Measurements from ENCODE around the gene PRELID1.
"Not testable (repeated sequence)": the region's sequence is repeated elsewhere in the genome, so short reads cannot be mapped to it uniquely, and the experiment has no call there.

The PRELID1 gene

GRCh38 chr5:177303121-177303924, at the start of gene PRELID1, which contains the start of gene RAB24:
TSS of gene PRELID1 (plus strand) at chr5:177303799. CDS start at chr5:177303986, 187 bp downstream.
TSS of gene RAB24 (minus strand) at chr5:177303719. CDS start at chr5:177303288, 431 bp downstream.
- DNase-seq (ENCODE audit: low spot score) (peak; percentile 61), FAIRE-seq (no peak)

- FAIRE-seq, result no peak
- no peak for DNase-seq (ENCODE audit: low spot score)
Measured at GRCh38 chr5:177256296-177256695, 47.3 kb upstream of the PRELID1 start.

- not testable (repeated sequence) for DNase-seq (ENCODE audit: low spot score); FAIRE-seq
Measured at GRCh38 chr5:177258711-177259110, 44.9 kb upstream of the PRELID1 start.

GRCh38 chr5:177260961-177261360, 42.6 kb upstream of the PRELID1 start:
- DNase-seq (ENCODE audit: low spot score) (no peak), FAIRE-seq (no peak)

GRCh38 chr5:177261510-177261909, 42.1 kb upstream of the PRELID1 start:
- FAIRE-seq (no peak), DNase-seq (ENCODE audit: low spot score) (no peak)

- no peak for DNase-seq (ENCODE audit: low spot score)
- FAIRE-seq, result no peak
Measured at GRCh38 chr5:177264178-177264577, 39.4 kb upstream of the PRELID1 start.

- DNase-seq (ENCODE audit: low spot score), result no peak
- FAIRE-seq, result no peak
Measured at GRCh38 chr5:177265395-177265794, 38.2 kb upstream of the PRELID1 start.

GRCh38 chr5:177269232-177269895, 34.2 kb upstream of the PRELID1 start:
- no peak for DNase-seq (ENCODE audit: low spot score)
- FAIRE-seq, result no peak

GRCh38 chr5:177269976-177270375, 33.6 kb upstream of the PRELID1 start:
- FAIRE-seq, result no peak
- DNase-seq (ENCODE audit: low spot score), result no peak

- DNase-seq (ENCODE audit: low spot score), result no peak
- no peak for FAIRE-seq
Measured at GRCh38 chr5:177270653-177271052, 32.9 kb upstream of the PRELID1 start.

- no peak for DNase-seq (ENCODE audit: low spot score)
- no peak for FAIRE-seq
Measured at GRCh38 chr5:177271113-177271512, 32.5 kb upstream of the PRELID1 start.

- DNase-seq (ENCODE audit: low spot score) (no peak), FAIRE-seq (no peak)
Measured at GRCh38 chr5:177275883-177276282, 27.7 kb upstream of the PRELID1 start.

GRCh38 chr5:177276886-177277285, 26.7 kb upstream of the PRELID1 start:
- FAIRE-seq, result no peak

GRCh38 chr5:177288191-177288590, 15.4 kb upstream of the PRELID1 start:
- FAIRE-seq (no peak), DNase-seq (ENCODE audit: low spot score) (no peak)

More at GRCh38 chr5:177276886-177277285, 26.7 kb upstream of the PRELID1 start:
- DNase-seq (ENCODE audit: low spot score), result peak; percentile 15

- DNase-seq (ENCODE audit: low spot score), result no peak
- FAIRE-seq, result no peak
Measured at GRCh38 chr5:177290816-177291596, 12.6 kb upstream of the PRELID1 start.

- FAIRE-seq, result no peak
- DNase-seq (ENCODE audit: low spot score), result no peak
Measured at GRCh38 chr5:177291735-177292134, 11.9 kb upstream of the PRELID1 start.

- FAIRE-seq, result no peak
- no peak for DNase-seq (ENCODE audit: low spot score)
Measured at GRCh38 chr5:177293819-177294581, 9.6 kb upstream of the PRELID1 start.

- FAIRE-seq (no peak), DNase-seq (ENCODE audit: low spot score) (no peak)
Measured at GRCh38 chr5:177294632-177295031, 9.0 kb upstream of the PRELID1 start.

GRCh38 chr5:177295924-177296323, 7.7 kb upstream of the PRELID1 start:
- DNase-seq (ENCODE audit: low spot score) (no peak), FAIRE-seq (no peak)

- DNase-seq (ENCODE audit: low spot score), result no peak
- FAIRE-seq, result no peak
Measured at GRCh38 chr5:177296581-177296980, 7.0 kb upstream of the PRELID1 start.

GRCh38 chr5:177297922-177298321, 5.7 kb upstream of the PRELID1 start:
- DNase-seq (ENCODE audit: low spot score) (no peak), FAIRE-seq (no peak)
